NOMO-1 treated with dmso at 0.1 percent for 144 hours (cell line): Measurements from ENCODE around the gene FBXL7.

Experiments
- DNase-seq: peaks from one replicate; lab custom pipeline; 2025; ENCODE audit not compliant: unreplicated experiment; lab: John Stamatoyannopoulos, UW

Gene FBXL7

DNA sequence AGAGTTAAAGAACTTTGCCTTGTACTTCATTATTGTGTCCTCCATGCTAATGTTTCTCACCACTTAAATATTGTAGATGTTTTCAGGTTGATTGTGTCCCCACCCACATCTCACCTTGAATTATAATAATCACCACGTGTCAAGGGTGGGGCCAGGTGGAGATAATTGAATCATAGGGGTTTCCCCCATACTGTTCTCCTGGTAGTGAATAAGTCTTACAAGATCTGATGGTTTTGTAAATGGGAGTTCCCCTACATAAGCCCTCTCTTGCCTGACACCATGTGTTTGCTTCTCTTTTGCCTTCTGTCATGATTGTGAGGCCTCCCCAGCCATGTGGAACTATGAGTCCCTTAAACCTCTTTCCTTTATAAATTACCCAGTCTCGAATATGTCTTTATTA is 248.3 kb downstream of the FBXL7 start:
- no peak for DNase-seq

DNA sequence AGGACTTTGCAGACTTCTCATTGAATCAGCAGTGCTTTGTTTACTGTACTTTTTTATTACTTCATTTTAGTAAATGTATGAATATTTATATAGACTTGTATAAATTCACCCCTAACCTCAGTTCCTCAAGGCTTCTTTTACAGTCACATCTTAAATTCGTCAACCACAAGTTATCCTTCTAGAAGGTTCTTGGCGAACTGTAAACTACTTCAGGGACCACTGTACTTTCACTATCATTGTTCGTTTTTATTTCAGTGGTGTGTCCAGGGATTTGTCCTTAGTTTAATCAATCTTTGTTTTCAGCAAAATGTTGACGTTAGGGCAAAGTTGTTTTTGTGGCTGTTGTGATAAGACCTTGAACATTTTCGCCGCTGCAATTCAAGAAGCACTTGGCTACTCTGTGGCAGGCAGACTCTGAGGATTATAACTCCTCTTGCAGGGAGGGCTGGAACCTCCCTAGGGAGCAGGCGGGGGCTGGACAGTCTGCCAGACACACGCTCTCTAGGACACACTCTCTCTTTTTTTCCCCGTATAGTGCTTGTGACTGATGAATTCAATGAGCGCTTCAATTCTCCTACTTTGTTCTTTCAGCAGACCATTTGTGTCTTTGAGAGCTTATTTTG is 252.8 kb downstream of the FBXL7 start:
- no peak for DNase-seq

DNA sequence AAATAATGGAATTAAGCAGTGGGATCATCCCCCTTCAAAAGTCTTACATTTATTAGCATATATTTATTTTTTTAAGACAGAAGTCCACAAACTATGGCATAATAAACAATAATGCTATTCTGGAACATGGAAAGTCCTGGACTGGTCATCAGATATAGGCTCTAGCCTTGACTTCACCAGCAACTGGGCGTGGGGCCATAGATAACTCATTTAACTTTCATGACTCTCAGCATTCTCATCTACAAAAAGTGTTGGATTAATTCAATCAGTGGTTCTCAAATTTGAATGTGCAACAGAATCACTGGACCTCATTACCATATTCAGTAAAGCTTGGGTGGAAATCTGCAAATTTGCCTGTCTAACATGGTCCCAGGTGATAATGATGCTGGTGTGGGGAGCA is 253.8 kb downstream of the FBXL7 start:
- DNase-seq = no peak

DNA sequence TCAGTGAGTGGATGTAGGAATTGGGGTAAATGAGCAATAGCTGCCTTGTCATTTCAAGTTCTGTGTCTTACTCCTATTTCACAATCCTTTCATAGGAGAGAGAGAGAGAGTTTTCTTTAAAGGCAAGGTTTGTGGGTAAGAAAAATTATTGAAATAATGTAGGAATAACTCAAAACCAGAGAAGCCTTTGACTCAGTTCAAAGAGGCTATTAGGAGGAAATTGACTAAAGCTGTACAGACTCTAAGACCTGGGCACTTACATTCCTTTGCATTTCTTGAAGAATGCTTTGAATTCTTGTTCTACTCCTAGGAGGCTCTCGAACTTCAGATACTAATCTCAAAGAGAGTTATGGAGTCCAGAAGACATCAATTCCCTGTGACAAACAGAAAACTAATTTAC is 257.1 kb downstream of the FBXL7 start:
- DNase-seq = no peak

DNA sequence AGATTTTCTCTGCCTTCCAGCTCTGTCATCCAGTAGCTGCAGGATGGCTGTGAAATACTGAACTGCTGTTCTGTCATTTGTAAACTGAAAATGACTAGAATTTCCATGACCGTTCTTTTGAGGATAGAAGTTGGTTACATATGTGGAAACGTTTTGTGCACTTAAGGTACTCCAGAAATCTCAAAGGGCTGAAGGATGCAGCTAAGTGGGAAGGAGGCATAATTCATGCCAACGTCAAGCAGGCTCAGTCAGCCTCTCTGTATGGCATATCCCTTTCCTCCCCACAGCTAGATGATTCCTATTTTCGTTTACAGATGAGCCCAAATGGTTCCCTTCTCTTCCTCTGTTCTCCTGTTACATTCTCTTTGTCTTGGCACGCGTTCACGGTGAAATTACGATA is 257.6 kb downstream of the FBXL7 start:
- DNase-seq = no peak

DNA sequence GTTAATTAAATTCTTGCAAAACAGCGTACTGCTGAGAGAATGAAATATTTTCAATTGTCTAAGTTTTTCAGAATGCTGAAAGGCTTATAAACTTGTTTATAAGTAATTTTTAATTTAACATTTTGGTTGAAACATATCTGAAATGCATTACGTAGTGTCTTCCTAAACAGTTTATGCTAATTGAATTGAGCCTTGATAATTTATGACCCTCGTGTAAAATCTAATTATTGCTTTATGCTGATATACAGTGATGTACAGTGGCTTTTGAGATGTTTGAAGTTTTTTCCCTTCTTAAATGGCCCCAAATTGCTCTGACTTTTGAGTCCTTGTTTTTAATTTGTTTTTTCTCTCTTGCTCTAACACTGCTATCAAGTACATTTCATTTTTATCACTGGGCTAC is 262.7 kb downstream of the FBXL7 start:
- no peak for DNase-seq

DNA sequence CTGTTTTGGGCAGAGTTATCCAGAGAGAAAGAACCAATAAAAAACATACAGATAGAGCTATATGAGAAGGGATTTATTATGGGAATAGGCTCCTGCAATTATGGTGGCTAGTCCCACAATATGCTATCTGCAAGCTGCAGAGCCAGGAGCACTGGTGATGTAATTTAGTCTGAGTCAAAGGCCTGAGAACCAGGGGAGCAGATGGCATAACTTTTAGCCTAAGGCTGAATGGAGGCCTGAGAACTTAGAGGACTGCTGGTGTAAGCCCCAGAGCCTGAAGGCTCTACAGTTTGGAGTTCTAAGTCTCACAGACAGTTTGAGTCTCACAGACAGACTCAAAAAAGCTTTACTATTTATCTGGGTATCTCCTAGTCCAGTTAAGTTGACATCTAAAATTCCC is 263.8 kb downstream of the FBXL7 start:
- no peak for DNase-seq

DNA sequence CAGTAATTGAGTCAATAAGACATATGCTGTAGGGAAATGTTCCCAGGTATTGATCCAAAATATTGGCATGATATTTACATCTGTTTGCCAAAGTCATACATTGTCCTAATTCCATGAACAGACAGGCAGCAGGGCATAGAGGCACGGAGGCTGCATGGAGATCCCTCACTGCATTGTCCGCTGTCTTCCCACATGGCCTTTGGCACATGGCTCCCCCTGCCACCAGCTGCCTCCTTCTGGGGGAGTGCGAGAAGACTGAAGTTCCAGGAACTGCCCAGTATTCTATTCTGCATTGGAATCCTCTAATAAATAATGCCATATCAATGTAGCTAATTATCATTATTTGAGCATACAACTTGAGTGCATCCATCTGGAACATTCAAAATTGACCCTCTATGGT is 269.0 kb downstream of the FBXL7 start:
- DNase-seq = no peak

DNA sequence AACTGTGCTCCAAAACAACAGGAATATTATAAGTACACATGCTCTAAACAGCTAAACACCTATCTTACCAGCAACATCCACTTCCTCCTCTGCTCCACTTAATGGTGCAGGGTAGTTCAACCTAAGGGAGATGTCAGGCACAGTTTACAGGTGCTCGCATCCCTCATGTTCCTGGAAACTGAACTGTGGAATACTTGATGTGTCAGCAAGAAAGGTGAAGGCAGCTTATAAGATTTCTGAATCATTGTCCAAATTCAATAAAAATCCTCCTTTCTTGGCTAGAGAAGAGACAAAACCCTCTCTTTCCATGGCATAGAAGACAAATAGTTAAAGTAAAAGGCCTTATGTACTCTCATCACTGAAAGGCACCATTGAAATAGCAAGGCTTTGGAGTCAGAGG is 272.2 kb downstream of the FBXL7 start:
- DNase-seq = no peak

DNA sequence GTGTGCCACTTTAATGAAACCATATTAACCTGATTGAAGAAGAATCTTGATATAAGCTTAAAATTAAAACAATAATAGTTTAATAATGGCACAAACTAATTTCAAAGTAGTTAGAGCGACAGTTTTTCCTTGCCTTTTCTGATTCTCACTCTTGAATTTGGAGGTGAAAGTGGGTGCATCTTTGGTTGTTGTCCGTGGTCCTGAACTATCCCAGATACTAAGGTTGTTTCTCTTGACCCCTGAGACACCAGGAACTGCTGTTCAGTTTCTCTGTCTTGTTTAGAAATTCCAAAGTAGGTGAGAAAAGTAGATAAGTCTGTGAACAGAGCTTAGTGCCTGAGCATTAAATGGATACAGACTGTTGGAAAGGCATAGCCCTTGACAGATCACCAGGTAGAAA is 274.7 kb downstream of the FBXL7 start:
- no peak for DNase-seq

DNA sequence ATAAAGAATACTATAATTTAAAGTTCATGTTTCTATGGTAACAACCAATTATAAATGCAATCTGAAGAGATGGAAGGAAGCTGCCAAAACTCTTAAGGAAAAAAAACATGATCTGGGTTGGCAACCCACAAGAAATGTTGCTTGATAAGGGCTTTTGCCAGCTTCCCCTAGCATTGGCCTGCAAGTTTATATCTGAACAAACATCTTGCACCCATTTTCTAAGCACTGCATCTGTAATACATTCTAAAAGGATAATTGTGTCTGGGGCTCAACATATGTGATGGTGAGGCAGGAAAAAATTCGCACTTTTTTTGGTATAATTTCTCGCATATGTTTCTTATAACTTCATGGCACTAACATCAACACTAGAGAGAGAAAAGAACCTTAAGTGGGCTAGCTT is 276.4 kb downstream of the FBXL7 start:
- no peak for DNase-seq

DNA sequence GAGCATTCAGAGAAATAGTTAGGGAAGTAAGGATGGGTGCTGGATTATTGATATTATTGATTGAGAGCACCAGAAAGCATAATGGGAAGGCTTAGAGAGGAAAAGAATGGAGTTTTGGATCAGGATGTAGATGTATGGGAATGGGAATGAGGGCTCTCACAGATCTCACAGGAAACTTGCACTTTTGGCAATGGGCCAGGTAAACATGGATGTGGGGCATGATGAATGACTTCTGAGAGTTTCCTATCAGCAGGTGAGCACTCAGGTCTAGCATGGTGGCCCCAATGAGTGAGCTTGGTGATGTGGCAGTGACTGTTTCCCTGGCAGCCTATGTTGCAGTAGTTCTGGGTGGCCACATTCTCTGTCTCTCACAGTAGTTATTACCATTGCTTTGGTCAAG is 283.8 kb downstream of the FBXL7 start:
- DNase-seq = no peak

DNA sequence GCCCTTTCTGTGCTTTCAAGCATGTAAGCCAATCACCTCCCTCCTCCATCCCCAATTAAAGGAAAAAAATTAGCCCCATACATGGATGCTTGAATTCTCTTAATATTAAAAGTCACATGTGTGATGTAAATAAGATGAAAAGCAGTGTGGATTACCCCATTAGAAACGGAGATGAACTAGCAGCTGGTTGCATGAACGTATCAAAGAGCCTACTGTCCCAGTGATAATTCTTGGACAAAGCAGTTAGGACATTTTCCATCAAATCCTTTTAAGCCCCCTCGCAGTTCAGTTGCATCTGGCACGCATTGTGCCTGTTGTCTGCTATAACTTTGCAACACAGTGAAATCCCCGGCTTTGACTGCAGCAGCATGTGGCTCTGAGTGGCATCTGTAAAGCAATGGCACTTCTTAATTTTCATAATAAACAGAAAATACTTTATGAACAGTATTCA is 285.6 kb downstream of the FBXL7 start:
- no peak for DNase-seq

DNA sequence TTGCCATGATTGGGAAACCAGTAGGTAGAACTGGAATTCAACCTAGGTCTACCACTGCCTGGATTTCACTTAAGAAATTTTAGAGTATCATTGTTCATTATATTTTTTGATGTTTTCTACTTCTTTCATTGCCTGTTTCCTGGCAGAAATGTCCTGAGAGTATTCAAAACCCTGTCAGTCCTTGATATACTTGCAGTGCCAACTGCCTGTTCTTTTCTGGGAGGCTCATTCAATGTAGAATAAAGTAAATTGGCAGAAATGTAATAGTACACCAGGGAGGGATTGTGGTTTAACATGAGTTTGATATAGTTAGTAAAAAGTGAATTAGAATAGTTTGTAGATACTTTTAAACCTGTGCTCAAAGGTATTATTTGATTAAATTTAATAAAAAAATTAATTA is 286.3 kb downstream of the FBXL7 start:
- no peak for DNase-seq

DNA sequence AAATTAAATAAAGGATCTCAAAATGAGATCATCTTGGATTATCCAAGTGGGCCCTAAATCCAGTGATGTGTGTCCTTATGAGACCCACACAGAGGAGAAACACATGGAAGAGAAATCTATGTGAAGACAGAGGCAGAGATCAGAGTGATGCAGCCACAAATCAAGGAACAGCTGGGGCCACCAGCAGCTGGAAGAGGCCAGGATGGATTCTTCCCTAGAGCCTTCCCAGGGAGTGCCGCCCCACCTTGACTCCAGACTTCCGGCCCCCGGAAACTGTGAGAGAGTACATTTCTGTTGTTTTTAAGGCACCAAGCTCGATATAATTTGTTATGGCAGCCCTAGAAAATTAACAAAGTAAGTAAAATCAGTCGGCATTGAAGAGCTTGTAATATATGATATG is 286.9 kb downstream of the FBXL7 start:
- no peak for DNase-seq

DNA sequence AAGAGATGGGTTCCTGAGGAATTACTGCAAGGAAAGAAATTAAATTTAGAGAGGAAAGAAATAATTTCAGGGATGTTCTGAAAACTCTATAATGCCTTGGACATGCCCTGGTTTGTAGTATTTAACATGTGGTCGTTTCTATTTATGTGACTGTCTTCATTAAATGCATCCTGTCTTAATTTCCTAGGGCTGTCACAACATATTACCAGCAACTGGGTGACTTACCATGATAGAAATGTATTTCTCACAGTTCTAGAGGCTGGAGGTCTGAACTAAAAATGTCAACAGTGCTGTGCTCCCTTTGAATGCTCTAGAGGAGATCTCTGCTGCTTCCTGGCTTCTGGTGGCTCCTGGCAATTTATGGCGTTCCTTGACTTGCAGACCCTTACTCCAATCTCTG is 287.7 kb downstream of the FBXL7 start:
- DNase-seq = no peak

DNA sequence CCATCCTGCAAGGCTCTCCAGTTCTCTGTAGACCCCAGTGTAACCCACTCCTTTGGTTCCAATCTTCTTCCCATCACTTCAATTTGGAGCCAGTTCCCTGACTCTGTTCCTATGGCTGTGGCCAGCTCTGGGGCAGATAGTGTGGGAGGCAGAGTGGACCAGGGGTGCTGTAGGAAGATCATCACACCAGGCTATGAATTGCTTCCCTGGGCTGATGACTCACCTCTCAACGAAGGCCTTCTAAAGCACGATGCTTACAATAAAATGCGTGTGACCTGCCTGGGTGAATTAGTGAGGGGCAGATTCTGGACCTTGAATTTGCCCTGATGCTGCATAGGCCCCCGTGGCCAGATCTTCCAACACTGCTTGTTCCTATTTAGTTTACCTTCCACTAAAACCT is 289.7 kb downstream of the FBXL7 start:
- DNase-seq = no peak

DNA sequence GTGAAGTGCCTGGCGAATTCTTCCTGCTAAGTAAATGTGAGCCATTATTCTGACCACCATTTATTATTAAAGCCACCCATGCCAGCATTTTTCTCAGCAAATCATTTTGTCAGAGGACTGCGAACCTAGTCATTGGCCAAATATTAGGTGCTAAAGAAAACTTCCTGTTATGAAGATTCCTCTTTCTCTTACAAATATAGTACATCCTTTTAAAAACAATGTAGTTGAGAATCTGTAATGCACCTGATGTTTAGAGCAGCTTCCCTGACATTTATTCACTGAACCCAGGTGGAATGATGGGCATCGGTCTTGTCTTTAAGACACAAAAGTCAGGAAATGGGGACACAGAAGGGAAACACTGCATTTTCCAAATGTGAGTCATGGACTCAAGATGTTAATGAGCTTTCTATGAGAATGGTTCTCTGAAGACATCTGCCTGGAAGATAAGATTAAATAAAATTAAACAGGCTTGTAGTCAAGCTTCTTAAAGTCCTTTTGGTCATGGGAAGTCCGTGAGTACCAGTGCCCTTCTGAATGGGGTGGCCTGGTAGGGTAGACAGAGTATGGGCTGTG is 290.6 kb downstream of the FBXL7 start:
- DNase-seq = no peak

DNA sequence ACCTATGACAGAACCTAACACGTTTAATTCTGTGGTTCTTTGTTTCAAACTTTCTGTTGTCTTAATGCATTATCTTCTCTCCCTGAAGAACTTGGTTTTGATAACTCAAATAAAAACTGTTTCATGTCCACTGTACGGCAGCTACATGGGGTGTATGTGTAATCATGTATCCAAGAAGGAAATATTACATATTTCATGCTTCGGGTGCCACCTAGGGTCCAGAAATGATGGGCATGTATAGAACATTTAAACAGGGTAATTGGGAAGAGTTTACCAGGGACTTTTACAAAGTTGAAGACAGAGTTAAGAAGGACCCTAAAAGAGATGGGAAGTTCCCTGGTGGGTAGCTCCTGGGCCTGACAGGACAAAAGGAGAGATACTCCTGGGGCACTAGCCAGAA is 291.3 kb downstream of the FBXL7 start:
- no peak for DNase-seq

DNA sequence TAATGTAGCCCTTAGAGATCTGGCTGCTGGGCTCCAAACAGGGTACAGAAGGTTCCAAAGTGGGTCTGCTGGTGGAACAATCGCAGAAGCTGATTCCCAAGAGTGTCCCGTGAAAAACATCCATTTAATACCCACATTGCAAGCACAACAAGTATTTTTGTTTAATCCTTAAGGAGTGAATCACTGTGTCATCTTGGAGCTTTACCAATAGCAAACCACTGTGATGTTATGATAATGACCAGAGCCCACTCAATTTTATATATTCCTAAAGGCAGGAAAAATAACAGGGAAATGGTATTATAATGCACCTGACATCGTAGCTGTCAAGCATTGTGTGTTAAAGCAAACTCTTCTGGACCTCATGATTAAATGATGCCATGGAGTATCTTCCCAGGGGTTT is 291.9 kb downstream of the FBXL7 start:
- DNase-seq = no peak

DNA sequence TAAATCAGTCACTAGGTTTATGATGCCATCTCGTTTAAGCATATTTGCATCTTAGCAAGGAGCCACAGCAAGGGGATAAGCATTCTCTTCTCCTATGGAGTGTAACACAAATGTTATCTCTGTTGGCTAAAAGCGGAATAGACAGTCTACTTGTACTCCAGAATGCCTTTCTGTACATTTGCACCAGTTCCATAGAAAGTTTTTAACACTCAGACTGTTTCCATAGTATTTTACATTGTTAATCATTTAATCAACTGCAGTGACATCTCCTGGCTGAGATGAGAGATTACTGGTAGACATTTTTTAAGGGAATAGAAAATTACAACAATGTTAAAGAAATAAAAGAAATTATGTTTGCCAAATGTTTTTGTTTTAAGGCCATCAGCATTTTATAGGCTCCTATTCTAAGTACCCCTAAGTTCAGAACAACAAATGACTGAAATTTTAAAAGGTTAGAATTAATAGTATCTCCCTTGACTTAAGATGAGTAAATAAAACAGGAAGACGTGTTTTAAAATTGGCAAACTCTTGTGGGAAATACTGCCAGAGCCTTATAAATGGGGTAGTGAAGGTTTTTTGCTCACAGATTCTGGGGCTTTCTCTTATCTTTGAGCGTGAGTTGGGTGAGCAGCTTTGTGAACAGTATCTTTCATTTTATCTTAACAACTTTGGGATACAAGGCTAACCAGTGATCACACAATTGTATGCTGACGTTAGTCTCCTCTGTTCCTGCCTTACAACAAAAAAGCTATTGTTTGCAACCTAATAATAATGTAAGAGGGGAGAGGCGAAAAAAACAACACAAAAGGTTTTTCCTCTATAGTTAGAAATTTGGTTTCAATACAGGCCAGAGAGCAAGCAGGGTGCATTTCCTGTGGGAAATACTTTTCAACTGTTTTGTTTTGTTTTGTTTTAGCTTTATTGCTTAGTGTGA is 294.3 kb downstream of the FBXL7 start:
- DNase-seq = no peak

DNA sequence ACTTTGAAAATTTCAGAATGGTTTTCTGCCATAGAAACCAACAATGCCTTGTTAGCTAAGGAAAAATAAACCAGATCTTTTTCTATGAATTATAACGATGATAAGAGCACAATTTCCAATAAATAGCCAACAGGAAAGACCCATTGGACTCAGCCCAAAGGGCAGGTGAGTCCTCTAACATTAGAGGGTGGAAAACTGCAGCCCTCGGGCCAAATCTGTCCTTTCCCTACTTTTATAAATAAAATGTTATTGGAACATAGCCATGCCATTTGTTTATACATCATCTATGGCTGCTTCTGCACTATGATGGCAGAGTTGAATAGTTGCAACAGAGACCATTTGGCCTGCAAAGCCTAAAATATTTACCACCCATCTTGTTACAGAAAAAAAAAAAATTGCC is 296.1 kb downstream of the FBXL7 start:
- DNase-seq = no peak
